Gastroesophageal sphincter (tissue), 4 donors: ENCODE results near the gene UQCC2. TPM values are rescaled to one million over a fixed set of nuclear protein-coding genes. Genes with fewer than 3 reads are reported as not detected.

Experiments used
- ATAC-seq: fragments of 150-250 bp; one replicate; pipeline ENCODE4 v1.9.1; 2016; ENCODE audit warnings: mild to moderate bottlenecking, moderate library complexity
- H3K27ac ChIP-seq, 4 donors: fragments of 200-600 bp; sonication (generic) in 3 of 4; 1 replicate in 3 of 4; 2 replicates in 1 of 4; pipeline ENCODE4 v1.5.1; 2016 to 2019
- H3K27me3 ChIP-seq: fragments of 200-600 bp; sonication (generic); one replicate; pipeline ENCODE4 v1.5.1; 2019
- H3K36me3 ChIP-seq, 2 donors: fragments of 200-600 bp; sonication (generic); one replicate each; pipeline ENCODE4 v1.5.1; 2019; ENCODE audit warnings: control low read depth in 1 of 2
- H3K4me1 ChIP-seq, 3 donors: fragments of 200-600 bp; sonication (generic); 1 replicate in 2 of 3; 2 replicates in 1 of 3; pipeline ENCODE4 v1.5.1; 2016 to 2019; ENCODE audit warnings: control low read depth in 2 of 3
- H3K4me3 ChIP-seq, 2 donors: fragments of 200-600 bp; sonication (generic); one replicate each; pipeline ENCODE4 v1.5.1; 2019; ENCODE audit warnings: mild to moderate bottlenecking in 1 of 2, moderate library complexity in 1 of 2
- H3K9me3 ChIP-seq, 3 donors: fragments of 200-600 bp; sonication (generic); one replicate each; pipeline ENCODE4 v1.5.1; 2017 to 2019; ENCODE audit warnings: control low read depth in 2 of 3
- EP300 ChIP-seq: sonication (generic); formaldehyde crosslinking; IDR thresholded peaks from one replicate; pipeline ENCODE4 v1.6.1; 2017; ENCODE audit warnings: antibody characterized with exemption, mild to moderate bottlenecking
- POLR2A ChIP-seq, 2 donors: fragments of 450-650 bp; IDR thresholded peaks; one replicate each; pipeline ENCODE4 v1.6.1; 2017; ENCODE audit warnings: antibody characterized with exemption in 2 of 2, mild to moderate bottlenecking in 2 of 2, moderate library complexity in 1 of 2
- POLR2AphosphoS5 ChIP-seq: sonication (generic); formaldehyde crosslinking; IDR thresholded peaks from one replicate; pipeline ENCODE4 v1.6.1; 2017; ENCODE audit warnings: antibody characterized with exemption
- WGBS, 2 donors: methylation state at CpG; one replicate each; pipeline ENCODE4 v1.1.5; 2018; ENCODE audit warnings: low coverage in 1 of 2; 5-methylcytosine and 5-hydroxymethylcytosine counted together
- total RNA-seq, 4 donors: library from RNA; depleted of rRNA; stranded (reverse); fragments of >200 nt; gene quantifications; one replicate each; pipeline ENCODE4 v1.1.0, GENCODE V29; 2016
- TF ChIP-seq, protein P1 (sequence below), 4 experiments: fragments of 200-600 bp in 2 of 4; fragments of 450-650 bp in 2 of 4; sonication (generic) in 1 of 4; IDR thresholded peaks; one replicate each; pipeline ENCODE4 v1.5.1; 2017 to 2019; ENCODE audit warnings: antibody characterized with exemption in 4 of 4, mild to moderate bottlenecking in 2 of 4, moderate library complexity in 2 of 4

UQCC2 gene
- total RNA-seq, 4 donors from 2014 or later, result 14.5 to 25.3 (median 17.7) TPM

- TF ChIP-seq POLR2A (IDR thresholded peaks at IDR 0.05), result no peak
- no peak for TF ChIP-seq EP300
- TF ChIP-seq, protein P1, sequence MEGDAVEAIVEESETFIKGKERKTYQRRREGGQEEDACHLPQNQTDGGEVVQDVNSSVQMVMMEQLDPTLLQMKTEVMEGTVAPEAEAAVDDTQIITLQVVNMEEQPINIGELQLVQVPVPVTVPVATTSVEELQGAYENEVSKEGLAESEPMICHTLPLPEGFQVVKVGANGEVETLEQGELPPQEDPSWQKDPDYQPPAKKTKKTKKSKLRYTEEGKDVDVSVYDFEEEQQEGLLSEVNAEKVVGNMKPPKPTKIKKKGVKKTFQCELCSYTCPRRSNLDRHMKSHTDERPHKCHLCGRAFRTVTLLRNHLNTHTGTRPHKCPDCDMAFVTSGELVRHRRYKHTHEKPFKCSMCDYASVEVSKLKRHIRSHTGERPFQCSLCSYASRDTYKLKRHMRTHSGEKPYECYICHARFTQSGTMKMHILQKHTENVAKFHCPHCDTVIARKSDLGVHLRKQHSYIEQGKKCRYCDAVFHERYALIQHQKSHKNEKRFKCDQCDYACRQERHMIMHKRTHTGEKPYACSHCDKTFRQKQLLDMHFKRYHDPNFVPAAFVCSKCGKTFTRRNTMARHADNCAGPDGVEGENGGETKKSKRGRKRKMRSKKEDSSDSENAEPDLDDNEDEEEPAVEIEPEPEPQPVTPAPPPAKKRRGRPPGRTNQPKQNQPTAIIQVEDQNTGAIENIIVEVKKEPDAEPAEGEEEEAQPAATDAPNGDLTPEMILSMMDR (IDR thresholded peaks at IDR 0.05), result no peak
- Histone ChIP-seq H3K4me1 (peaks cover 0 to 5% (median 0%) of the 10 kb centered on the region in 3 donors), H3K9me3 (no peaks in the 10 kb centered on the region), H3K4me3 (no peak overlapping the region), H3K36me3 (peaks cover 0 to 98% of the 10 kb centered on the region in 2 donors), H3K27me3 (peaks cover 14% of the 10 kb centered on the region), H3K27ac (no peak overlapping the region)
- WGBS, 2 donors, result 83 to 89% methylated on average over 4 to 9 of the region's 27 CpGs
- ATAC-seq, result no peak
These were observed 24.2 kb downstream of the UQCC2 start for GRCh38 chr6:33686981-33687975.

DNA sequence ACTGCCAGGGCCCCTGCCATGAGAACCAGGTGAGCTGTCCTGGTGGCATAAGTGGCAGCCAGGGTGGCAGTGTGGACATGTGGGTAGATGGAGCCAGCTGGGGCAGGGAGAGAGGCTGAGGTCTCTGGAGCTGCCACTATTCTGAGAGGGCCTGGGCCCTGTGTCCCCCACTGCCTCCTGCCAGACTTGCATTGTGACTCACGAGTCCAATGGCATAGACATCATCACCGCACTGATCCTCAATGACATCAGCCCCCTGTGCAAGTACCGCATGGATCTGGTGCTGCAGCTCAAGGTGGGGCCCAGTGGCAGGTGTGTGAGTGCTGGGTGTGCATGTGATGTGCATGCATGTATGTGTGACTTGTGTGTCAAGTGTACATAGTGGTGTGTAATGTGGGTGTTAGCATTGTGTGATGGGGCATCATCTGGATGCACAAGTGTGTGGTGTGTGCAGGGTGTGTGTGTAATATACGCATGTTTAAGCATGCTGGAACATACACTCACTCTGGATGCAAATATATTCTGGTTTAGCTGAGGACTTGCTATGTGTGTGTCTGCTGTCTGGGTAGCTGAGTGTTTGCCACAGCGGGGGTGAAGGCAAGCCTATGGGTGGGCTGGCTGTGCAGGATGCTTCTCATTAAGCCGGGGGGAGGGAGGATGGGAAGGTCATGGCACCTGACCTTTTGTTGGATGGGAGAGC lies 25.1 kb downstream of the UQCC2 start:
- TF ChIP-seq POLR2A (IDR thresholded peaks at IDR 0.05), result no peak
- TF ChIP-seq, protein P1 (IDR thresholded peaks at IDR 0.05), result no peak
- no peak for TF ChIP-seq EP300
- no peak for TF ChIP-seq POLR2AphosphoS5
- no peak overlapping the region for H3K27ac ChIP-seq
- no peak for ATAC-seq
- 36 to 50% methylated on average over 2 of the region's 6 CpGs for WGBS, 2 donors
- no peaks in the 10 kb centered on the region for H3K9me3 ChIP-seq
- H3K4me3 ChIP-seq, result no peak overlapping the region
- H3K4me1 ChIP-seq, result no peaks in the 10 kb centered on the region
- peaks cover 0 to 98% of the 10 kb centered on the region in 2 donors for H3K36me3 ChIP-seq
- peaks cover 16% of the 10 kb centered on the region for H3K27me3 ChIP-seq

- TF ChIP-seq EP300 (no peak), POLR2AphosphoS5 (no peak), POLR2A (IDR thresholded peaks at IDR 0.05) (no peak)
- TF ChIP-seq, protein P1 (IDR thresholded peaks at IDR 0.05), result no peak
- Histone ChIP-seq H3K36me3 (peaks cover 0 to 97% of the 10 kb centered on the region in 2 donors), H3K27me3 (peaks cover 16% of the 10 kb centered on the region), H3K4me3 (no peak overlapping the region), H3K4me1 (no peaks in the 10 kb centered on the region), H3K9me3 (no peaks in the 10 kb centered on the region), H3K27ac (no peak overlapping the region)
- 84% methylated on average over 7 of the region's 38 CpGs; no CpG with 5 or more reads in 1 of the 2 donors for WGBS, 2 donors
- ATAC-seq, result no peak
These were observed 25.9 kb downstream of the UQCC2 start for GRCh38 chr6:33685411-33686224.

- H3K27me3 ChIP-seq, result peaks cover 20% of the 10 kb centered on the region
- no peak overlapping the region for H3K27ac ChIP-seq
- no peak for ATAC-seq
- no peak overlapping the region for H3K4me3 ChIP-seq
- H3K36me3 ChIP-seq, result peaks cover 0 to 96% of the 10 kb centered on the region in 2 donors
- TF ChIP-seq, protein P1 (IDR thresholded peaks at IDR 0.05), result no peak
- no peak for TF ChIP-seq POLR2A (IDR thresholded peaks at IDR 0.05)
- no peak for TF ChIP-seq EP300
- H3K9me3 ChIP-seq, result no peaks in the 10 kb centered on the region
- no peaks in the 10 kb centered on the region for H3K4me1 ChIP-seq
- 87% methylated on average over 5 of the region's 7 CpGs; no CpG with 5 or more reads in 1 of the 2 donors for WGBS, 2 donors
These were observed 26.5 kb downstream of the UQCC2 start for GRCh38 chr6:33684983-33685382.
